Measurements from ENCODE around the gene DGLUCY.

Gene DGLUCY

GRCh38 chr14:91211017-91211416, 97.1 kb downstream of the DGLUCY start:
- H3K27ac ChIP-seq (ENCODE audit: low read depth, low read length): no peak overlapping the region
- no peak overlapping the region for H3K4me3 ChIP-seq (ENCODE audit: low read depth, low read length)
- H2BK5ac ChIP-seq (ENCODE audit: low read depth, low read length, poor library complexity): no peak overlapping the region
- H3K18ac ChIP-seq (ENCODE audit: low read length): no peak overlapping the region
- no CpG with 5 or more reads among the region's 2 CpGs for WGBS (ENCODE audit: extremely low coverage, insufficient coverage, insufficient read length)
- DNase-seq: no peak
- no peak overlapping the region for H4K91ac ChIP-seq (ENCODE audit: low read depth, low read length)
- no peak overlapping the region for H3K4me2 ChIP-seq (ENCODE audit: low read length)
- no peak overlapping the region for H2AFZ ChIP-seq (ENCODE audit: insufficient read depth, low read length, poor library complexity)
- H2BK120ac ChIP-seq (ENCODE audit: insufficient read depth, low read length, poor library complexity): no peak overlapping the region
- H3K9me3 ChIP-seq (ENCODE audit: insufficient read depth, low read depth, low read length): no peaks in the 10 kb centered on the region
- no peaks in the 10 kb centered on the region for H3K4me1 ChIP-seq (ENCODE audit: control insufficient read depth in 1 of 2, insufficient read depth in 2 of 2, low read length in 2 of 2)
- no peaks in the 10 kb centered on the region for H3K27me3 ChIP-seq (ENCODE audit: insufficient read depth, low read length)
- H4K12ac ChIP-seq (ENCODE audit: low read depth, low read length): no peak overlapping the region
- H3K9ac ChIP-seq (ENCODE audit: low read length): no peak overlapping the region
- H3K23ac ChIP-seq (ENCODE audit: low read length): no peak overlapping the region
- no peak overlapping the region for H3K14ac ChIP-seq (ENCODE audit: low read length)
- no peak overlapping the region for H2AK5ac ChIP-seq (ENCODE audit: low read length)
- no peak overlapping the region for H3K4ac ChIP-seq (ENCODE audit: low read depth, low read length)
- H3K79me2 ChIP-seq (ENCODE audit: control insufficient read depth, insufficient read depth, low read length, poor library complexity): no peaks in the 10 kb centered on the region
- H2BK12ac ChIP-seq (ENCODE audit: low read length): no peak overlapping the region
- H3K36me3 ChIP-seq (ENCODE audit: control insufficient read depth in 1 of 2, insufficient read depth in 2 of 2, low read length in 2 of 2): peaks cover 0 to 2% of the 10 kb centered on the region in 2 experiments
- H3K79me1 ChIP-seq (ENCODE audit: low read length): no peaks in the 10 kb centered on the region
- H4K8ac ChIP-seq (ENCODE audit: low read depth, low read length): no peak overlapping the region

DNA sequence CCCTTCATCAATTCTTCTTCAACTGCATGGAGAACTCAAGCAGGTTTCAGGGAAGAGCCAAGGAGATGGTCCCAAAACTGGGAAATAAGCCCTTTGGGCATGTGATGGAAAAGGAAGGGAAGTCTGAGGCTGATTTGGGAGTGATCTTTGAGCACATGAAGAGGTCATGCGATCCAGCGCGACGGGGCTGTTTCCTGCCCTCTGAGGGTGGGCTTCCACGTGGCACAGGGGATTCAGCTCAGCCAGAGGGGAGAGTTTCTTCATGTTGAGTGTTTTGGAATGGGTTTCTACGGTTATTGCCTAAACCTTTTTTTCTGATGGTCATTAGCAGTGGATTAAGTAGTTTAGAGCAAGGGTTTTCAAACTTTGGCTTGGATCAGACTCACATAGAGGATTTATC, 100.4 kb downstream of the DGLUCY start:
- Histone ChIP-seq H3K36me3 (ENCODE audit: control insufficient read depth in 1 of 2, insufficient read depth in 2 of 2, low read length in 2 of 2) (peaks cover 0 to 2% of the 10 kb centered on the region in 2 experiments), H3K9me3 (ENCODE audit: insufficient read depth, low read depth, low read length) (no peaks in the 10 kb centered on the region), H3K18ac (ENCODE audit: low read length) (no peak overlapping the region), H3K27ac (ENCODE audit: low read depth, low read length) (no peak overlapping the region), H3K4ac (ENCODE audit: low read depth, low read length) (no peak overlapping the region), H2BK12ac (ENCODE audit: low read length) (no peak overlapping the region), H2AFZ (ENCODE audit: insufficient read depth, low read length, poor library complexity) (no peak overlapping the region), H4K91ac (ENCODE audit: low read depth, low read length) (no peak overlapping the region), H3K4me3 (ENCODE audit: low read depth, low read length) (no peak overlapping the region), H3K79me2 (ENCODE audit: control insufficient read depth, insufficient read depth, low read length, poor library complexity) (no peaks in the 10 kb centered on the region), H4K12ac (ENCODE audit: low read depth, low read length) (no peak overlapping the region), H4K8ac (ENCODE audit: low read depth, low read length) (no peak overlapping the region), H3K4me1 (ENCODE audit: control insufficient read depth in 1 of 2, insufficient read depth in 2 of 2, low read length in 2 of 2) (peaks cover 0 to 4% of the 10 kb centered on the region in 2 experiments), H3K23ac (ENCODE audit: low read length) (no peak overlapping the region), H3K4me2 (ENCODE audit: low read length) (no peak overlapping the region), H3K9ac (ENCODE audit: low read length) (no peak overlapping the region), H2BK120ac (ENCODE audit: insufficient read depth, low read length, poor library complexity) (no peak overlapping the region), H3K79me1 (ENCODE audit: low read length) (no peaks in the 10 kb centered on the region), H2AK5ac (ENCODE audit: low read length) (no peak overlapping the region), H3K27me3 (ENCODE audit: insufficient read depth, low read length) (no peaks in the 10 kb centered on the region), H3K14ac (ENCODE audit: low read length) (no peak overlapping the region), H2BK5ac (ENCODE audit: low read depth, low read length, poor library complexity) (no peak overlapping the region)
- no CpG with 5 or more reads among the region's 6 CpGs for WGBS (ENCODE audit: extremely low coverage, insufficient coverage, insufficient read length)
- DNase-seq: no peak

GRCh38 chr14:91215381-91215780, 101.5 kb downstream of the DGLUCY start:
- H3K27me3 ChIP-seq (ENCODE audit: insufficient read depth, low read length): no peaks in the 10 kb centered on the region
- no peaks in the 10 kb centered on the region for H3K9me3 ChIP-seq (ENCODE audit: insufficient read depth, low read depth, low read length)
- H2AFZ ChIP-seq (ENCODE audit: insufficient read depth, low read length, poor library complexity): no peak overlapping the region
- peaks cover 1 to 4% of the 10 kb centered on the region in 2 experiments for H3K4me1 ChIP-seq (ENCODE audit: control insufficient read depth in 1 of 2, insufficient read depth in 2 of 2, low read length in 2 of 2)
- H2AK5ac ChIP-seq (ENCODE audit: low read length): no peak overlapping the region
- no peak overlapping the region for H3K4ac ChIP-seq (ENCODE audit: low read depth, low read length)
- H3K4me3 ChIP-seq (ENCODE audit: low read depth, low read length): no peak overlapping the region
- no peaks in the 10 kb centered on the region for H3K79me1 ChIP-seq (ENCODE audit: low read length)
- no peak overlapping the region for H4K8ac ChIP-seq (ENCODE audit: low read depth, low read length)
- no peak overlapping the region for H2BK120ac ChIP-seq (ENCODE audit: insufficient read depth, low read length, poor library complexity)
- no peak overlapping the region for H4K91ac ChIP-seq (ENCODE audit: low read depth, low read length)
- no peak overlapping the region for H3K14ac ChIP-seq (ENCODE audit: low read length)
- no peak overlapping the region for H3K4me2 ChIP-seq (ENCODE audit: low read length)
- H3K23ac ChIP-seq (ENCODE audit: low read length): no peak overlapping the region
- no peak overlapping the region for H2BK5ac ChIP-seq (ENCODE audit: low read depth, low read length, poor library complexity)
- no peak overlapping the region for H3K27ac ChIP-seq (ENCODE audit: low read depth, low read length)
- no peak overlapping the region for H2BK12ac ChIP-seq (ENCODE audit: low read length)
- H3K9ac ChIP-seq (ENCODE audit: low read length): no peak overlapping the region
- no peak overlapping the region for H3K18ac ChIP-seq (ENCODE audit: low read length)
- no CpG with 5 or more reads among the region's 10 CpGs for WGBS (ENCODE audit: extremely low coverage, insufficient coverage, insufficient read length)
- no peaks in the 10 kb centered on the region for H3K79me2 ChIP-seq (ENCODE audit: control insufficient read depth, insufficient read depth, low read length, poor library complexity)
- no peak for DNase-seq
- peaks cover 2% of the 10 kb centered on the region in 2 experiments for H3K36me3 ChIP-seq (ENCODE audit: control insufficient read depth in 1 of 2, insufficient read depth in 2 of 2, low read length in 2 of 2)
- H4K12ac ChIP-seq (ENCODE audit: low read depth, low read length): no peak overlapping the region

GRCh38 chr14:91216731-91217226, 102.9 kb downstream of the DGLUCY start:
- peaks cover 4% of the 10 kb centered on the region in 2 experiments for H3K4me1 ChIP-seq (ENCODE audit: control insufficient read depth in 1 of 2, insufficient read depth in 2 of 2, low read length in 2 of 2)
- H3K79me1 ChIP-seq (ENCODE audit: low read length): no peaks in the 10 kb centered on the region
- H2BK120ac ChIP-seq (ENCODE audit: insufficient read depth, low read length, poor library complexity): no peak overlapping the region
- DNase-seq: no peak
- H3K4me2 ChIP-seq (ENCODE audit: low read length): no peak overlapping the region
- H3K4ac ChIP-seq (ENCODE audit: low read depth, low read length): no peak overlapping the region
- no peak overlapping the region for H3K4me3 ChIP-seq (ENCODE audit: low read depth, low read length)
- no peak overlapping the region for H4K8ac ChIP-seq (ENCODE audit: low read depth, low read length)
- WGBS (ENCODE audit: extremely low coverage, insufficient coverage, insufficient read length): no CpG with 5 or more reads among the region's 13 CpGs
- no peak overlapping the region for H3K9ac ChIP-seq (ENCODE audit: low read length)
- no peaks in the 10 kb centered on the region for H3K27me3 ChIP-seq (ENCODE audit: insufficient read depth, low read length)
- no peak overlapping the region for H2BK5ac ChIP-seq (ENCODE audit: low read depth, low read length, poor library complexity)
- no peak overlapping the region for H3K23ac ChIP-seq (ENCODE audit: low read length)
- no peak overlapping the region for H3K27ac ChIP-seq (ENCODE audit: low read depth, low read length)
- no peak overlapping the region for H4K91ac ChIP-seq (ENCODE audit: low read depth, low read length)
- no peaks in the 10 kb centered on the region for H3K9me3 ChIP-seq (ENCODE audit: insufficient read depth, low read depth, low read length)
- H3K79me2 ChIP-seq (ENCODE audit: control insufficient read depth, insufficient read depth, low read length, poor library complexity): no peaks in the 10 kb centered on the region
- H2AK5ac ChIP-seq (ENCODE audit: low read length): no peak overlapping the region
- H3K18ac ChIP-seq (ENCODE audit: low read length): no peak overlapping the region
- H3K36me3 ChIP-seq (ENCODE audit: control insufficient read depth in 1 of 2, insufficient read depth in 2 of 2, low read length in 2 of 2): peaks cover 2 to 4% of the 10 kb centered on the region in 2 experiments
- H4K12ac ChIP-seq (ENCODE audit: low read depth, low read length): no peak overlapping the region
- H2AFZ ChIP-seq (ENCODE audit: insufficient read depth, low read length, poor library complexity): no peak overlapping the region
- no peak overlapping the region for H2BK12ac ChIP-seq (ENCODE audit: low read length)
- no peak overlapping the region for H3K14ac ChIP-seq (ENCODE audit: low read length)

All from trophoblast cell (in vitro differentiated cells and primary cell).